ENCODE results near the gene C1orf185. TPM values are rescaled to one million over a fixed set of nuclear protein-coding genes. Genes with fewer than 3 reads are reported as not detected.

Gene C1orf185
- total RNA-seq, 1 experiment from 2014 or later = not detected

- no TSS peak for BruUV-seq (replicated peaks)
- ChIA-PET CTCF (no interaction called here), POLR2A (no interaction called here)
- Histone ChIP-seq H3K36me3 (ENCODE audit: control insufficient read depth, insufficient read depth, low read length) (no peaks in the 10 kb centered on the region), H3K4me3 (ENCODE audit: low read depth in 2 of 2, low read length in 2 of 2) (no peak overlapping the region), H3K9me3 (ENCODE audit: control insufficient read depth, insufficient read depth, low read depth, low read length) (no peaks in the 10 kb centered on the region), H3K27me3 (ENCODE audit: control insufficient read depth, insufficient read depth, low read length) (no peaks in the 10 kb centered on the region), H3K4me1 (ENCODE audit: control insufficient read depth, insufficient read depth, low read length) (no peaks in the 10 kb centered on the region), H3K27ac (ENCODE audit: low read length) (no peak overlapping the region)
- ATAC-seq (no peak), DNase-seq (ENCODE audit: low read depth, low spot score) (no peak)
- in situ Hi-C loops (cut with HindIII; ENCODE audit: low pct_unique_long_range_greater_than_20kb, low sequenced_read_pairs) = no loop called here
- intact Hi-C loops (cut with micrococcal nuclease; ENCODE audit: unreplicated experiment) = no loop called here
- TF ChIP-seq POLR2AphosphoS5 (IDR thresholded peaks at IDR 0.05; ENCODE audit: low read depth, low read length) (no peak), REST (IDR thresholded peaks at IDR 0.05; ENCODE audit: insufficient read depth in 1 of 2, low read depth in 2 of 2, low read length in 1 of 2) (no peak), SIN3A (IDR thresholded peaks at IDR 0.05; ENCODE audit: borderline replicate concordance, insufficient read depth, low read depth, low read length) (no peak), CTCF (IDR thresholded peaks at IDR 0.05) (no peak), TCF7L2 (IDR thresholded peaks at IDR 0.05; ENCODE audit: low read depth, low read length) (no peak)
Measured at GRCh38 chr1:51072043-51072439, 30.0 kb upstream of the C1orf185 start.

GRCh38 chr1:51072651-51073050 is 29.4 kb upstream of the C1orf185 start:
- Histone ChIP-seq H3K4me3 (ENCODE audit: low read depth in 2 of 2, low read length in 2 of 2) (no peak overlapping the region), H3K36me3 (ENCODE audit: control insufficient read depth, insufficient read depth, low read length) (no peaks in the 10 kb centered on the region), H3K27ac (ENCODE audit: low read length) (no peak overlapping the region), H3K9me3 (ENCODE audit: control insufficient read depth, insufficient read depth, low read depth, low read length) (no peaks in the 10 kb centered on the region), H3K4me1 (ENCODE audit: control insufficient read depth, insufficient read depth, low read length) (no peaks in the 10 kb centered on the region), H3K27me3 (ENCODE audit: control insufficient read depth, insufficient read depth, low read length) (no peaks in the 10 kb centered on the region)
- in situ Hi-C loops (cut with HindIII; ENCODE audit: low pct_unique_long_range_greater_than_20kb, low sequenced_read_pairs) = no loop called here
- ChIA-PET POLR2A (no interaction called here), CTCF (no interaction called here)
- no peak for ATAC-seq
- DNase-seq (ENCODE audit: low read depth, low spot score) = no peak
- intact Hi-C loops (cut with micrococcal nuclease; ENCODE audit: unreplicated experiment) = no loop called here
- TF ChIP-seq POLR2AphosphoS5 (IDR thresholded peaks at IDR 0.05; ENCODE audit: low read depth, low read length) (no peak), CTCF (IDR thresholded peaks at IDR 0.05) (no peak), REST (IDR thresholded peaks at IDR 0.05; ENCODE audit: insufficient read depth in 1 of 2, low read depth in 2 of 2, low read length in 1 of 2) (no peak), TCF7L2 (IDR thresholded peaks at IDR 0.05; ENCODE audit: low read depth, low read length) (no peak), SIN3A (IDR thresholded peaks at IDR 0.05; ENCODE audit: borderline replicate concordance, insufficient read depth, low read depth, low read length) (no peak)
- no TSS peak for BruUV-seq (replicated peaks)
